GM10847 (cell line): ENCODE results near the gene CST4.

Source experiments
- POLR2A ChIP-seq: IDR thresholded peaks from 2 replicates; pipeline ENCODE4 v1.6.1; 2011; ENCODE audit not compliant: insufficient read length; ENCODE audit errors: extremely low read depth

The CST4 gene

GRCh38 chr20:23680146-23680545 is 8.7 kb downstream of the CST4 start:
- no peak for TF ChIP-seq POLR2A

DNA sequence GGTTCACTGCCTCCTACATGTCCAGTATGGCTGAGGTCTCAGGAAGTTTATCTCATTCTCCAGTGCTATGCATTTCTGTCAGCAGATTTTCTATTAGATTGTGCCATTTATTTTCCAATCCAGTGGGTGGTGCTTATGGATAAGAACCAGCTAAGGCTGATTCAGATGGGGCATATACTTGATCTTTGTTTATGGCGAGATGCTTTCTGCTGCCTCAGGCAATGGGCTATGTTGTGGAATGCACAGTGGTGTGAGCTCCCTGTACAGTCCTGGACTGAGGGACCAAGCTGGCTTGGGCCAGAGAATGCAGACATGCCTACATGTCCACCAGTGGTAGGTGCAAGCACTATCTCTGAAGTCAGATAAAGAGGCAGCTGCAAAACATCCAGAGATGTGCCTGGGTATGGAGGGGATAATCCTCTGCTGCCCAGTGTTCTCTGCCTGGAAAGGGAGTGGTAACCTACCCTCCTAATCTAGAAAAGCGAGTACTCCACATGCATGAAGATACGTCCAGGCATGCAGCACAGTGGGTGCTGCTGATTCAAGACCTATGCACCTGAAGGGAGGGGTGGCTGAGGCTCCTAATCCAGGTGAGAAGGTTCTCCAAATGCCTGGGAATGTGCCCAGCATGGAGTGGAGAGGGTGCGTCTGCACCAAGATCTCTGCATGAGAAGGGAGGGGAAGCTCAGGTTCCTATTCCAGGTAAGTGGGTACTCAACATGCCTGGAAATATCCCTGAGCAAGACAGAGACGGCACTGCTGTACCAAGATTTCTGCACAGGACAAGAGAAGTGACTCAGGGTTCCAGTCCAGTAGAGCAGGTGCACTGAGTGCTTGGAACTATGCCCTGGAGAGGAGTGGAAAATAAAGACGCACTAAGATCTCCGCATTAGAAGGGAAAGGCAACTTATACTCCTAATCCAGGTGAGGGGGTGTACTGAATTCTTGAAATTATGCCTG is 9.4 kb downstream of the CST4 start:
- TF ChIP-seq POLR2A = no peak

GRCh38 chr20:23673209-23673608 is 15.6 kb downstream of the CST4 start:
- TF ChIP-seq POLR2A = no peak

- no peak for TF ChIP-seq POLR2A
Observed at GRCh38 chr20:23672158-23672557, 16.7 kb downstream of the CST4 start.

- no peak for TF ChIP-seq POLR2A
Observed at GRCh38 chr20:23671479-23671878, 17.4 kb downstream of the CST4 start.

GRCh38 chr20:23670361-23670760 is 18.5 kb downstream of the CST4 start:
- TF ChIP-seq POLR2A = no peak

DNA sequence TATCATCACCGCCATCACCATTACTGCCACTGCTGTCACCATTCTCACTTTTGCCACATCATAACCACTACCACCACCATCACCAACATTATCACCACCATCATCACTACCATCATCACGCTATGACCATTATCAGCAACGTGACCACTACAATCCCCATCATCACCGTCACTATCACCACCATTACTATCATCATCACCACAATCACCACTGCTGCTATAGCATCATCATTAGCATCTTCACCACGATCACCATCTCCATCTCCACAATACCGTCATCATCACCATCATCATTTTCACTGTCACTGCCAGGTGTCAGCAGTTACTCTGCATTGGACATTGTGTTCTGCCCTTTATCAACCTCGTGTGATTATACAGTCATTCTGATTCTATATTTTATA is 19.0 kb downstream of the CST4 start:
- TF ChIP-seq POLR2A = no peak

DNA sequence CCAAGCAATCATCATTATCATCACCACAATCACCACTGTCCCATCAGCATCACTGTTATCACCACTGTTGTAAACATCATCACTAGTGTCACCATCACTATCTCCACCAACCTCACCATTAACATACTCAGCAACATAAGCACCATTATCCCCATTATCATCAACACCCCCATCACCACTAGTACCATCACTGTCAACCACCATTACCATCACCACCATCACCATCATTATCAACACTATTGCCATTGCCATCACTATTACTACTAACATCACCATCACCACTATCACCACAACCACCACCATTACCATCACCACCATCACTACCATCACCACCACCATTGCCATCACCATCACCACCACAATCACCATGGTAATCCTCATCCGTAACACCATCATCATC is 19.5 kb downstream of the CST4 start:
- TF ChIP-seq POLR2A = no peak

DNA sequence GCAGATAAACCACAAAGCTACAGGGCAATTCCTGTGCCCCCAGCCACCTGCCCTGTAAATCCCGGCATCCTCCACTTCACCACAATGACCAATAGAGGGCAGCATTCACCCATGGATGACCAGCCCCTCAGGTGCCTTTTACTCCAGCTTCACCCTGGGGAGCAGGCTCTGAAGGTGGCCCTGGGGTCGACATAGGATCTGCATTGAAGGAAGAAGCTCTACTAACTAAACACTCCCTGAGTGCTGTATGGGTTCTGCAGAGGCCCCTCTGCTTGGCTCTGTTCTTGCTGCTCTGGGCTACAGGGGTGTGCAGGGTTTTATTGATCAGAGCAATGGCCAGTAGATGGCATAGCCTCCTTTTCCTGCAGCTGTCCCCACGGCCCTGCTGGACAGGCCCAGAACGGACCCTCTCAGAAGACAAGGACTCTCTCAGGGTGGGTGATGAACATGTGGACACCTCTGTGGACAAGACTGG is 20.3 kb downstream of the CST4 start:
- TF ChIP-seq POLR2A = no peak

DNA sequence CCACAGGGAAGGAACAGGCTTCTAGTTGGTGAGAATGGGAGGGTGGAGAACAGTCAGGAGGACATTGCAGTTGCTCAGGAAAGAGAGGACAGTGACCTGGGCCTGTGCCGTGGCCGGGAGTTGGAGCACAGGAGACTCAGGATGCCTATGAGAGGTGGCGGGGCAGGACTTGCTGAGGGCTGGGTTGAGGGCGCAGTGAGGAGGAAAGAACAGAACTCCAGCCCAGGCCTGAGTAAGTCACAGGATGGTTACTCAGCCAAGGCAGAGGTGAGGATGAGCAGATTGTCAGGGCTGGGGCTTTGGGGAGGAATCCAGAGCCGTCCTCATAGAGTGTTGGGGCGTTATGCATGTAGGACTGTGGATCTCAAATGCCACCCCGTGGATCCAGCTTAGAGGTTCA is 21.2 kb downstream of the CST4 start:
- TF ChIP-seq POLR2A = no peak

GRCh38 chr20:23666698-23667097 is 22.1 kb downstream of the CST4 start:
- TF ChIP-seq POLR2A = no peak

- TF ChIP-seq POLR2A = no peak
Observed at GRCh38 chr20:23666189-23666588, 22.6 kb downstream of the CST4 start.

DNA sequence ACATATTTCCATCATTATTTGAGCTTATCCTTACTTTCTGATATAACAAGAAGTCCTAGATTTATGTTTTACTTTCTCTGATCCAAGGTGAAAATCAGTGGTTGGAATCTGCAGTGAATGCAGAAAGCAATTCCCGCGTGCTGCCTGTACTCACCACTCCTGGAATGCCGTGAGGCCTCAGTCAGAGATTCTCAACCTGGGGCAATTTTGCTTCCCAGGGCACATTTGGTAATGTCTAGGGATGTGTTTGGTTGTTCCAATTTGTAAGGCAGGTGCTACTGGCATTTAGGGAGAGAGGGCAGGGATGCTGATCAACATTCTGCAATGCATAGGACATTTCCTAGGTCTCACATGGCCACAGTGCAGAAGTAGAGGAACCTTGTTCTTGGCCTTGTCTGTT is 23.9 kb downstream of the CST4 start:
- no peak for TF ChIP-seq POLR2A

GRCh38 chr20:23663180-23663579 is 25.7 kb downstream of the CST4 start:
- no peak for TF ChIP-seq POLR2A

- TF ChIP-seq POLR2A = no peak
Observed at GRCh38 chr20:23662276-23662870, 26.5 kb downstream of the CST4 start.

DNA sequence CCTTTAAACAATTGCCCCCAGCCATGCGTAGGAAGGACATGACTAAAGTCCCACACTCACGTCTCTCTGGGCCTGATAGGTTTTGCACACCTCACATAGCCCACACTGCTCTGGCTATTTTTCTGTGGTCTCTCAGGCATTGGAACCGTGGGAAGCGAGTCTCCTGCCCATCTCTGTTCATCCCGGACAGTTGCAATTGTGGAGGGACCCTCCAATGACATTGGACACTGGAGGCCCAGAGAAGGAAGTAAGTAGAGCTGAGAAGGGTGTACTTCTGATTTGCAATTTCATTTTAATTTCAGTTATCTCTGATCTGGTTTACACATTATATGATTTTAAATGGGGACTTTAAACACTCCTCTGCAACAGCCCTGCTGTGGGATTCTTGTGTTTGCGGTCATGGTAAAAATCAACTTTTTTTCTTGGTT is 27.8 kb downstream of the CST4 start:
- TF ChIP-seq POLR2A = no peak
